H9 (cell line): ENCODE measurements around the gene ROBO3. TPM values are rescaled to one million over a fixed set of nuclear protein-coding genes. Genes with fewer than 3 reads are reported as not detected.

ENCODE experiments used
- DNase-seq: peaks from one replicate; pipeline ENCODE4 v3.0.0-alpha.2; 2017
- H2AFZ ChIP-seq: one replicate; pipeline ENCODE4 v1.6.1; 2013; ENCODE audit warnings: mild to moderate bottlenecking, low read length, control low read depth, moderate library complexity
- H2AK5ac ChIP-seq: 2 replicates; pipeline ENCODE4 v1.6.1; 2013; ENCODE audit warnings: low read length, control low read depth, mixed read lengths; ENCODE audit not compliant: insufficient read length
- H2BK120ac ChIP-seq: one replicate; pipeline ENCODE4 v1.6.1; 2013; ENCODE audit warnings: low read depth, mild to moderate bottlenecking, low read length, control low read depth, inconsistent platforms; ENCODE audit not compliant: poor library complexity, severe bottlenecking
- H2BK12ac ChIP-seq: 2 replicates; pipeline ENCODE4 v1.6.1; 2013; ENCODE audit warnings: low read length, control low read depth, mixed read lengths, low read depth; ENCODE audit not compliant: insufficient read length
- H2BK15ac ChIP-seq: 2 replicates; pipeline ENCODE4 v1.6.1; 2013; ENCODE audit warnings: low read depth, low read length, control low read depth
- H2BK20ac ChIP-seq: one replicate; pipeline ENCODE4 v1.6.1; 2013; ENCODE audit warnings: low read depth, mild to moderate bottlenecking, low read length, control low read depth, inconsistent platforms; ENCODE audit not compliant: poor library complexity, severe bottlenecking
- H2BK5ac ChIP-seq: 2 replicates; pipeline ENCODE4 v1.6.1; 2013; ENCODE audit warnings: low read length, control low read depth, mixed read lengths; ENCODE audit not compliant: insufficient read length
- H3K14ac ChIP-seq: 2 replicates; pipeline ENCODE4 v1.6.1; 2013; ENCODE audit warnings: low read length, control low read depth; ENCODE audit not compliant: insufficient read depth
- H3K18ac ChIP-seq: 2 replicates; pipeline ENCODE4 v1.6.1; 2013; ENCODE audit warnings: low read depth, mild to moderate bottlenecking, mixed read lengths, low read length, control low read depth; ENCODE audit not compliant: insufficient read length
- H3K23ac ChIP-seq: 2 replicates; pipeline ENCODE4 v1.6.1; 2013; ENCODE audit warnings: low read length, control low read depth, mixed read lengths, low read depth; ENCODE audit not compliant: insufficient read length
- H3K23me2 ChIP-seq: 2 replicates; pipeline ENCODE4 v1.6.1; 2013; ENCODE audit warnings: low read depth, mild to moderate bottlenecking, mixed read lengths, low read length, control low read depth; ENCODE audit not compliant: insufficient read length, poor library complexity, severe bottlenecking
- H3K27ac ChIP-seq: 2 replicates; pipeline ENCODE4 v1.5.1; 2013; ENCODE audit warnings: low read length, control low read depth, mixed read lengths, low read depth; ENCODE audit not compliant: insufficient read length
- H3K27me3 ChIP-seq: 2 replicates; pipeline ENCODE4 v1.6.1; 2013; ENCODE audit warnings: low read length, control low read depth, inconsistent platforms; ENCODE audit not compliant: insufficient read depth
- H3K4ac ChIP-seq: 2 replicates; pipeline ENCODE4 v1.6.1; 2013; ENCODE audit warnings: low read depth, mild to moderate bottlenecking, control low read depth, inconsistent platforms, low read length, moderate library complexity
- H3K4me1 ChIP-seq: 2 replicates; pipeline ENCODE4 v1.6.1; 2013; ENCODE audit warnings: low read length, control low read depth, inconsistent platforms; ENCODE audit not compliant: insufficient read depth
- H3K4me2 ChIP-seq: 2 replicates; pipeline ENCODE4 v1.6.1; 2013; ENCODE audit warnings: low read length, control low read depth, mixed read lengths; ENCODE audit not compliant: insufficient read length, insufficient read depth
- H3K56ac ChIP-seq: 2 replicates; pipeline ENCODE4 v1.6.1; 2013; ENCODE audit warnings: low read depth, mild to moderate bottlenecking, mixed read lengths, low read length, control low read depth; ENCODE audit not compliant: insufficient read length
- H3K79me1 ChIP-seq: 2 replicates; pipeline ENCODE4 v1.6.1; 2013; ENCODE audit warnings: low read depth, mild to moderate bottlenecking, moderate library complexity, low read length, control low read depth, inconsistent platforms; ENCODE audit not compliant: insufficient read depth, poor library complexity, severe bottlenecking
- H3K79me2 ChIP-seq: 2 replicates; pipeline ENCODE4 v1.6.1; 2013; ENCODE audit warnings: low read length, control low read depth, inconsistent platforms; ENCODE audit not compliant: insufficient read depth
- H3K9ac ChIP-seq: 2 replicates; pipeline ENCODE4 v1.6.1; 2013; ENCODE audit warnings: low read length, control low read depth, mixed read lengths; ENCODE audit not compliant: insufficient read length; ENCODE audit errors: extremely low read depth
- H3K9me3 ChIP-seq: one replicate; pipeline ENCODE4 v1.6.1; 2013; ENCODE audit warnings: low read depth, low read length, inconsistent platforms; ENCODE audit not compliant: control insufficient read depth
- H3T11ph ChIP-seq: one replicate; pipeline ENCODE4 v1.6.1; 2013; ENCODE audit warnings: mild to moderate bottlenecking, low read length, control low read depth, inconsistent platforms
- H4K20me1 ChIP-seq: one replicate; pipeline ENCODE4 v1.6.1; 2013; ENCODE audit not compliant: control insufficient read depth, insufficient read length, insufficient read depth
- H4K5ac ChIP-seq: 2 replicates; pipeline ENCODE4 v1.6.1; 2013; ENCODE audit warnings: low read depth, mild to moderate bottlenecking, mixed read lengths, low read length, control low read depth; ENCODE audit not compliant: insufficient read length
- H4K8ac ChIP-seq: replicated peaks from 2 replicates; pipeline ENCODE4 v1.6.1; 2013; ENCODE audit warnings: low read length, control low read depth, mixed read lengths, low read depth; ENCODE audit not compliant: insufficient read length
- H4K91ac ChIP-seq: 2 replicates; pipeline ENCODE4 v1.6.1; 2013; ENCODE audit warnings: low read depth, mild to moderate bottlenecking, moderate library complexity, mixed read lengths, low read length, control low read depth; ENCODE audit not compliant: insufficient read length
- H3K27ac Mint-ChIP-seq, 3 experiments: 2 replicates in 2 of 3; 3 replicates in 1 of 3; pipeline ENCODE4 v1.8.0; 2020 to 2021; ENCODE audit warnings: mixed read lengths in 3 of 3, mild to moderate bottlenecking in 1 of 3, moderate library complexity in 1 of 3
- H3K27me3 Mint-ChIP-seq: 2 replicates; pipeline ENCODE4 v1.8.0; 2021; ENCODE audit warnings: low read depth, mild to moderate bottlenecking, moderate library complexity, mixed read lengths
- H3K36me3 Mint-ChIP-seq, 3 experiments: 2 replicates in 2 of 3; 3 replicates in 1 of 3; pipeline ENCODE4 v1.8.0; 2020 to 2021; ENCODE audit warnings: low read depth in 3 of 3, mixed read lengths in 3 of 3; ENCODE audit not compliant: insufficient read depth in 1 of 3
- H3K4me1 Mint-ChIP-seq, 2 experiments: 2 replicates each; pipeline ENCODE4 v1.8.0; 2020; ENCODE audit warnings: mixed read lengths in 2 of 2
- H3K4me3 Mint-ChIP-seq, 2 experiments: 2 replicates in 1 of 2; 3 replicates in 1 of 2; pipeline ENCODE4 v1.8.0; 2020 to 2021; ENCODE audit warnings: mild to moderate bottlenecking in 2 of 2, mixed read lengths in 2 of 2, moderate library complexity in 1 of 2
- H3K9me3 Mint-ChIP-seq, 2 experiments: 2 replicates in 1 of 2; 3 replicates in 1 of 2; pipeline ENCODE4 v1.8.0; 2020; ENCODE audit warnings: mild to moderate bottlenecking in 2 of 2, mixed read lengths in 2 of 2, moderate library complexity in 1 of 2
- CTCF ChIP-seq: fragments of 200-600 bp; sonication (generic); conservative IDR thresholded peaks from 3 replicates; pipeline ENCODE4 v1.8.0; 2021; ENCODE audit warnings: antibody characterized with exemption, mild to moderate bottlenecking
- WGBS: extraction: QIAGEN DNeasy Blood & Tissue Kit; methylation state at CpG from one replicate; pipeline ENCODE4 v1.1.7; 2013; ENCODE audit warnings: missing lambda C conversion rate, low lambda C conversion rate, mixed read lengths; ENCODE audit not compliant: insufficient read length; ENCODE audit errors: extremely low coverage; 5-methylcytosine and 5-hydroxymethylcytosine counted together
- total RNA-seq: library from RNA; stranded (reverse); gene quantifications from 2 replicates; pipeline ENCODE4 v1.2.1, GENCODE V29; 2021

The ROBO3 gene
- total RNA-seq, 1 experiment from 2014 or later, result 12.6 TPM

- WGBS, result no CpG with 5 or more reads among the region's 5 CpGs
- H3K23me2 ChIP-seq, result no peaks in the 10 kb centered on the region
These were observed 19.7 kb downstream of the ROBO3 start for GRCh38 chr11:124884869-124885479.

More at GRCh38 chr11:124884869-124885479, 19.7 kb downstream of the ROBO3 start:
- Mint-ChIP-seq H3K4me3 (no peak overlapping the region), H3K27ac (peak overlapping the region in 1 of 3 experiments; percentile 86; a peak in 1 of 7 replicates), H3K4me1 (0 out of 4 replicates have a peak, but pooled peaks cover 0 to 3% of the 10 kb centered on the region in 2 experiments), H3K27me3 (peaks cover 29% of the 10 kb centered on the region), H3K9me3 (no peaks in the 10 kb centered on the region), H3K36me3 (no peaks in the 10 kb centered on the region)
- no peak overlapping the region for H3K4me2 ChIP-seq
- H3K9ac ChIP-seq, result no peak overlapping the region
- H2BK5ac ChIP-seq, result no peak overlapping the region
- no peak overlapping the region for H2BK15ac ChIP-seq
- no peaks in the 10 kb centered on the region for H3K4me1 ChIP-seq
- no peak overlapping the region for H3K27ac ChIP-seq
- no peak overlapping the region for H3K56ac ChIP-seq
- H3K79me2 ChIP-seq, result no peaks in the 10 kb centered on the region
- H2BK20ac ChIP-seq, result no peak overlapping the region
- H3K79me1 ChIP-seq, result no peaks in the 10 kb centered on the region
- no peak overlapping the region for H3T11ph ChIP-seq
- H3K23ac ChIP-seq, result no peak overlapping the region
- H3K27me3 ChIP-seq, result no peaks in the 10 kb centered on the region; the same call in 1 of the 2 replicates
- no peaks in the 10 kb centered on the region for H4K20me1 ChIP-seq
- H2BK12ac ChIP-seq, result no peak overlapping the region
- no peak overlapping the region for H4K5ac ChIP-seq
- H3K9me3 ChIP-seq, result no peaks in the 10 kb centered on the region
- no peak overlapping the region for H3K4ac ChIP-seq
- H3K14ac ChIP-seq, result no peak overlapping the region
- H2BK120ac ChIP-seq, result no peak overlapping the region
- TF ChIP-seq CTCF, result no peak
- no peak overlapping the region for H4K8ac ChIP-seq
- DNase-seq, result no peak
- no peak overlapping the region for H2AK5ac ChIP-seq
- H3K18ac ChIP-seq, result no peak overlapping the region
- H2AFZ ChIP-seq, result no peak overlapping the region
- no peak overlapping the region for H4K91ac ChIP-seq
